Amniotic stem cell (primary cell): ENCODE results near the gene GPS2.

Experiments used
- DNase-seq: peaks from one replicate; lab custom pipeline; 2025; lab: John Stamatoyannopoulos, UW

The GPS2 gene

GRCh38 chr17:7317161-7317803 lies 2.1 kb upstream of the GPS2 start:
- DNase-seq: no peak

- no peak for DNase-seq
Observed at GRCh38 chr17:7315570-7316235, 543 bp upstream of the GPS2 start.

- DNase-seq: no peak
Observed at GRCh38 chr17:7313890-7314718, 1.1 kb downstream of the GPS2 start.

GRCh38 chr17:7313088-7313889 lies 1.9 kb downstream of the GPS2 start:
- DNase-seq: no peak

- DNase-seq: no peak
Observed at GRCh38 chr17:7312432-7313087, 2.6 kb downstream of the GPS2 start.

- no peak for DNase-seq
Observed at GRCh38 chr17:7311110-7311705, 4.0 kb downstream of the GPS2 start.

GRCh38 chr17:7309628-7310027 lies 5.5 kb downstream of the GPS2 start:
- no peak for DNase-seq

- DNase-seq: peak; percentile 60
Observed at GRCh38 chr17:7308625-7309433, 6.3 kb downstream of the GPS2 start.

- DNase-seq: no peak
Observed at GRCh38 chr17:7307686-7308624, 7.2 kb downstream of the GPS2 start.

GRCh38 chr17:7306911-7307685 lies 8.1 kb downstream of the GPS2 start, which contains the start of gene EIF5A:
TSS of gene EIF5A (plus strand) at chr17:7307628. CDS start at chr17:7309636, 2,008 bp downstream.
- DNase-seq: peak; percentile 100

GRCh38 chr17:7304179-7304578 lies 11.0 kb downstream of the GPS2 start:
- no peak for DNase-seq

GRCh38 chr17:7296189-7296861 lies 18.8 kb downstream of the GPS2 start:
- peak; percentile 28 for DNase-seq

GRCh38 chr17:7295230-7296180 lies 19.7 kb downstream of the GPS2 start:
- no peak for DNase-seq

GRCh38 chr17:7294614-7295153 lies 20.5 kb downstream of the GPS2 start, which contains the start of gene YBX2:
TSS of gene YBX2 (minus strand) at chr17:7294639. CDS start at chr17:7294500, 139 bp downstream.
- DNase-seq: no peak

GRCh38 chr17:7293816-7294613 lies 21.1 kb downstream of the GPS2 start:
- no peak for DNase-seq
